GM12874 (cell line): ENCODE data around the gene CDH4.

ENCODE experiments used
- CTCF ChIP-seq: IDR thresholded peaks from 2 replicates; pipeline ENCODE4 v1.5.1; 2011; ENCODE audit warnings: low read depth, mild to moderate bottlenecking, control low read depth, low read length, moderate library complexity; ENCODE audit not compliant: insufficient read depth

CDH4 gene

GRCh38 chr20:61779176-61779965, 527.3 kb downstream of the CDH4 start:
- TF ChIP-seq CTCF: no peak

- TF ChIP-seq CTCF: no peak
Observed at GRCh38 chr20:61780066-61780465, 528.0 kb downstream of the CDH4 start.

GRCh38 chr20:61784801-61785566, 532.9 kb downstream of the CDH4 start:
- no peak for TF ChIP-seq CTCF

GRCh38 chr20:61785567-61785816, 533.4 kb downstream of the CDH4 start:
- no peak for TF ChIP-seq CTCF

- no peak for TF ChIP-seq CTCF
Observed at GRCh38 chr20:61786230-61786629, 534.2 kb downstream of the CDH4 start.

GRCh38 chr20:61788343-61788742, 536.3 kb downstream of the CDH4 start:
- TF ChIP-seq CTCF: no peak

- TF ChIP-seq CTCF: no peak
Observed at GRCh38 chr20:61789329-61789728, 537.3 kb downstream of the CDH4 start.
